Kidney epithelial cell (primary cell): Measurements from ENCODE around the gene MROH8. TPM values are rescaled to one million over a fixed set of nuclear protein-coding genes. Genes with fewer than 3 reads are reported as not detected.

ENCODE experiments used
- DNase-seq: peaks from one replicate; pipeline ENCODE4 v3.0.0-alpha.2; 2010; ENCODE audit warnings: low read depth
- H3K27me3 ChIP-seq: 2 replicates; pipeline ENCODE4 v1.6.0; 2011; ENCODE audit warnings: low read length; ENCODE audit not compliant: control insufficient read depth, insufficient read depth
- H3K36me3 ChIP-seq: 2 replicates; pipeline ENCODE4 v1.5.1; 2011; ENCODE audit warnings: low read length; ENCODE audit not compliant: control insufficient read depth, insufficient read depth
- H3K4me3 ChIP-seq: 2 replicates; pipeline ENCODE4 v1.5.1; 2011; ENCODE audit warnings: low read depth, mild to moderate bottlenecking, control low read depth, low read length
- total RNA-seq: library from RNA; depleted of rRNA; stranded (reverse); fragments of >200 nt; gene quantifications from 2 replicates; pipeline ENCODE4 v1.2.3, GENCODE V29; 2015
- TF ChIP-seq, protein P1 (sequence below): IDR thresholded peaks from 2 replicates; pipeline ENCODE4 v1.5.1; 2011; ENCODE audit warnings: mild to moderate bottlenecking, moderate library complexity, low read length, control low read depth, inconsistent platforms; ENCODE audit not compliant: insufficient read depth, poor library complexity, severe bottlenecking

The MROH8 gene
- 0.13 and 1.4 TPM in 2 replicates for total RNA-seq

DNA sequence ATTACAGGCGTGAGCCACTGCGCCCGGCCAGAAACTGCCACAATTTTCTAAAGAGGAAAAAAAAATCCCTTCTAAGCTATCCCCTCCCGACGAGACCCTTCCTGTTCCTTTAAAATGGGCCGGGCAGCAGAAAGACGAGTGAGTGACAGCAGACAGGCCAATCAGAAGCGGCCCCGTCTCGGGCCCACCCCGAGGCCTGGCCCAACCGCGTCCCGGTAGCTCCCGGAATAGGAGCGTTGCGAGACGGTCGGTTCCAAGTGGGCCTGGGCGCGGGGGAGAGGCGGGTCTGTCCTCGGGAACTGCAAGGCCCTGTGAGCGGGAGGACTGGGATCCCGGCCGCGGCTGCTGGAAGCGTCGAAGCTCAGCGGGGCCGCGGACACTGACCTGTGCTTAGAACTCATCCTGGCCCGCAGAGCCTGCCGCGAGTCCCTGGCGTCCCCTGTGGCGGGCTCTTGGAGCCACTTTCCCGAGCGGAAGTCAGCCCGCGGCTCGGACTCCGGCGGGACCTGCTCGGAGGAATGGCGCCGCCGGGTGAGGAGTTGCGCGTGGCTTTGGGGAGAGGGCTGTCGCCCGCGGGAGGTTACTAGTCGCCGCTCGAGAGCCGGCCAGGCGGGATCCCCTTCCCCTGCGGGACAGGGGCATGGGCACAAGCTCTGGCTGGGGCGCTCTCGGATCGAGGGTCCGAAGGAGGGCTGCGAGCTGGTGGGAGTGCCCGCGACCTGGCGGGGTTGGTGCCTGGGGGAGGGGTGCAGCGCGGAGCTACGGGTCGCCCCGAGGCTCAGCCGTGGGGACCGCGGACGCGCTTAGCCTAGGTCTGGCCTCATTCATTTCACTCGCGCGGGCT, at the start of gene MROH8, which contains the start of gene RPN2:
Gene MROH8 (minus strand): TSS at position 710 of the 844 bp plus-strand sequence.
Gene RPN2 (plus strand): TSS at position 492 of the 844 bp plus-strand sequence. CDS start 27 bp downstream, at position 519.
- Histone ChIP-seq H3K27me3 (no peaks in the 10 kb centered on the region), H3K4me3 (peak within 1 kb of the TSS; percentile 82), H3K36me3 (no peaks in the 10 kb centered on the region)
- DNase-seq, result peak; percentile 87
- TF ChIP-seq, protein P1, sequence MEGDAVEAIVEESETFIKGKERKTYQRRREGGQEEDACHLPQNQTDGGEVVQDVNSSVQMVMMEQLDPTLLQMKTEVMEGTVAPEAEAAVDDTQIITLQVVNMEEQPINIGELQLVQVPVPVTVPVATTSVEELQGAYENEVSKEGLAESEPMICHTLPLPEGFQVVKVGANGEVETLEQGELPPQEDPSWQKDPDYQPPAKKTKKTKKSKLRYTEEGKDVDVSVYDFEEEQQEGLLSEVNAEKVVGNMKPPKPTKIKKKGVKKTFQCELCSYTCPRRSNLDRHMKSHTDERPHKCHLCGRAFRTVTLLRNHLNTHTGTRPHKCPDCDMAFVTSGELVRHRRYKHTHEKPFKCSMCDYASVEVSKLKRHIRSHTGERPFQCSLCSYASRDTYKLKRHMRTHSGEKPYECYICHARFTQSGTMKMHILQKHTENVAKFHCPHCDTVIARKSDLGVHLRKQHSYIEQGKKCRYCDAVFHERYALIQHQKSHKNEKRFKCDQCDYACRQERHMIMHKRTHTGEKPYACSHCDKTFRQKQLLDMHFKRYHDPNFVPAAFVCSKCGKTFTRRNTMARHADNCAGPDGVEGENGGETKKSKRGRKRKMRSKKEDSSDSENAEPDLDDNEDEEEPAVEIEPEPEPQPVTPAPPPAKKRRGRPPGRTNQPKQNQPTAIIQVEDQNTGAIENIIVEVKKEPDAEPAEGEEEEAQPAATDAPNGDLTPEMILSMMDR, result peak; percentile 3

DNA sequence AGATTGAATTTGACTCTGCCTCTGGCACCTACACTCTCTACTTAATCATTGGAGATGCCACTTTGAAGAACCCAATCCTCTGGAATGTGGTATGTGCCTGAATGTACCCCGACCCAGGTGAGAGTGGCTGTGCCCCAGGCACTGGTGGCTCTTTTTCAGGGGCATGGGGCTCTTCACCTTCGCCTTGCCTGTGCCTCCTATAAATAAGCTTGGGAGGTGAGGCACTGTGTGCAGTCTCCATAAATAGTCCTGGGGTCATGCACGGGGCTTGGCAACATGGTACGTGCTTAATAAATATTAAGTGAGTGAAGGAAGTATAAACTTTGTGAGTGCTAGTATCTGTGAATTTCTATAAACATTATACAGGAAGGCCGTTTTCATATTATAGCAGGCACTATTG, 49.3 kb upstream of the MROH8 start:
- peaks cover 4% of the 10 kb centered on the region for H3K36me3 ChIP-seq
- TF ChIP-seq, protein P1, result no peak
- no peak overlapping the region for H3K4me3 ChIP-seq
- no peak for DNase-seq
- H3K27me3 ChIP-seq, result no peaks in the 10 kb centered on the region

DNA sequence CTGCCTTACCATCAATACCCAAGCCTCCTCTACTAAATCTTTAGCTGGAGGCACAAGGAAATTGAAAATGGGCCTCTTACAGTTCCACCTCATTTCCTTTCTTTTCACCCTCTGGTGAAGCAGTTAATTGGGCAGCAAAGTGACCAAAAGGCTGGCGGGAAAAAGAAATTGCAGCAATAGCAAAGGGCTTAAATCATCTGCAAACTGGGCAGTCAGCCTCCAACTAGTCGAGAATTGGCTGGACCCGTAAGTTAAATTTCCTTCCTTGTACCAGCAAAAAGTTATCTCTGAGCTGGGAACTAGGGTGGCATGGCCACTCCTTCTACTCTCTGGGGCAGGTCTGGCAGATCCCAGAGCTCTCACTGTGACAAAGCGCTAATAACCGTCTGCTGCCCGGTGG, 48.7 kb upstream of the MROH8 start:
- Histone ChIP-seq H3K36me3 (peaks cover 4% of the 10 kb centered on the region), H3K27me3 (no peaks in the 10 kb centered on the region), H3K4me3 (no peak overlapping the region)
- TF ChIP-seq, protein P1, result no peak
- no peak for DNase-seq

DNA sequence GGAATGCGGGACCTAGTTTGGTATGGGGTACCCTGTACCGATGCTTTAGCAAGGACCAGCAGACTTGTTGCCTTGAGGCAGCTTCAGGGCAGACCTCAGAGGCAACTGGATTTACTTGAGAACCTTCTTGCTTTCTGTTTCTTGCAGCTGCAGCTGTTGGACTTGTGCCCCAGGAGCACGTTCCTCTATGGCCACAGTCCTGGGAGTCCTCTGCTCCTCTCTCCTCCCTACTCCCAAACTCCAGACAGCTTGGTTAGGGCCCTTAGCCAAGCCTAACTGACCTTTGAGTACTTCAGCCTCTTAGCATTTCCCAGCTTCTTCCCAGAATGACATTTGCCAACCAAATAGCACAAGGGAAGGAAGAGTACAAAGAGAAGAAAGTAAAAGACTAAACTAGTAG, 47.5 kb upstream of the MROH8 start:
- no peak for DNase-seq
- Histone ChIP-seq H3K4me3 (no peak overlapping the region), H3K36me3 (peaks cover 5% of the 10 kb centered on the region), H3K27me3 (no peaks in the 10 kb centered on the region)
- TF ChIP-seq, protein P1, result no peak

DNA sequence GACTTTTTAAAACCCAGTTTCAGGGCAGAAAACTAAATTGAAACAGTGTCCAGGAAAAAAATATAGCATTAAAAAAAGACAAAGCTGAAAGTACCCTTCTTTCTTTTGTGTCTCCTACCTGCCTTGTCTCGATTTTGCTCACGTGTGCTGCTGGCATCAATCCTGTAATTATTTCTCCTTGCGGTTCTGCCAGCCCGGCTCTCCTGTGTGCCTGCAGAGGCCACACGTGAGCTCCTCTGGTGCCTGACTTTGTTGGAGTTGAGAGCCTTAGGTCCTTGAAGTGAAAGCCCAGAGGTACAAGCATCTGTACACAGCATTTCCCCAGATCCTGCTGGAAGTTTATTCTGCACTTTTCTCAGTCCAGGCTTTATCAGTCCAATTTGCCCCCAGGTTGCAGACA, 45.8 kb upstream of the MROH8 start:
- H3K4me3 ChIP-seq, result no peak overlapping the region
- H3K27me3 ChIP-seq, result no peaks in the 10 kb centered on the region
- DNase-seq, result no peak
- peaks cover 5% of the 10 kb centered on the region for H3K36me3 ChIP-seq
- TF ChIP-seq, protein P1, result no peak
